ENCODE data around the gene DTWD1.
"Not testable (repeated sequence)": the region's sequence is repeated elsewhere in the genome, so short reads cannot be mapped to it uniquely, and the experiment has no call there.

DTWD1 gene

GRCh38 chr15:49620658-49621368 is at the start of gene DTWD1, which contains the start of gene FAM227B:
DTWD1 (plus strand) TSS chr15:49621048; CDS start chr15:49625168, 4,120 bp downstream.
FAM227B (minus strand) TSS chr15:49620818; CDS start chr15:49615171, 5,647 bp downstream.
- peak; percentile 92 for DNase-seq

DNA sequence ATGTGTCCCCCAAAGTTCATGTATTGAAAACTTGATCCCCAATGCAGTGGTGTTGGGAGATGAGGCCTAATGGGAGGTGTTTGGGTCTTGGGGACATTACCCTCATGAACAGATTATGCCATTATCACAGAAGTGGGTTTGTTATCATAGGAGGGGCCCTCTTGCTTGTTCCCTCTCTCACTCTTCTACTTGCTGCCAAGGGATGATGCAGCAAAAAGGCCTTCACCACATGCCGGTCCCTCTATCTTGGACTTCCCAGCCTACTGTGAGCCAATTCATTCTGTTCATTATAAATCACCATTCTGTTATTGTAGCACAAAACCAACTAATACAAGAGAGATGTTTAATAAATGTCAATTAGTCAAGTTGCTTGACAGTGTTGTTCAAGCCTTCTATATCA is 47.4 kb upstream of the DTWD1 start:
- DNase-seq = no peak

DNA sequence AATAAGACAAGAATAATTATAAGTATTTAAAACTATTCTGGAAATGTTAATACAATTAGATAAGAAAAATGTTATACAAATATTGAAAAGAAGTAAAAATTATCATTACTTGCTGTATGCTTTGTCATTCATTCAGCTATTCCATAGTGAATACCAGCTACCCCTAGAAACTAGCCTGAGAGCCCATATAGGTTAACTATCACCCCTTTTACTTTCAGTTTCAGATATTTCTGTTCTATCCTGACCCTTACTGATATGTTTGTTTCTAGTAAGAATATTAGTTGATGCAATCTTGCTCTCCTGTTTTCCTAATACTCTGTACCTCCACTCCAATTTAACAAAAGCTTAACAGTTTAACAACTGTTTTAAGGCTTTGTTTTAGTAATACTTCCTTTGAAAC is 31.8 kb upstream of the DTWD1 start:
- no peak for DNase-seq

DNA sequence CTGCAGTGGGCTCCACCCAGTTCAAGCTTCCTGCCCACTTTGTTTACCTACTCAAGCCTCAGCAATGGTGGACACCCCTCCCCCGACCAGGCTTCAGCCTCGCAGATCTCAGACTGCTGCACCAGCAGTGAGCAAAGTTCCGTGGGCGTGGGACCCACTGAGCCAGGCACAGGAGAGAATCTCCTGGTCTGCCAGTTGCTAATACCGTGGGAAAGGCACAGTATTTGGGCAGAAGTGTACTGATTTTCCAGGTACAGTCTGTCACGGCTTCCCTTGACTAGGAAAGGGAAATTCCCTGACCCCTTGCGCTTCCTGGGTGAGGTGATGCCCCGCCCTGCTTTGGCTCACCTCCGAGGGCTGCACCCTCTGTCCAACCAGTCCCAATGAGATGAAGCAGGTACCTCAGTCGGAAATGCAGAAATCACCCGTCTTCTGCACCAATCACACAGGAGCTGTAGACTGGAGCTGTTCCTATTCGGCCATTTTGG is 28.0 kb upstream of the DTWD1 start:
- DNase-seq = not testable (repeated sequence)

- DNase-seq = no peak
Measured at GRCh38 chr15:49604625-49605409, 16.0 kb upstream of the DTWD1 start.

- no peak for DNase-seq
Measured at GRCh38 chr15:49605588-49605987, 15.3 kb upstream of the DTWD1 start.

- no peak for DNase-seq
Measured at GRCh38 chr15:49606594-49606993, 14.3 kb upstream of the DTWD1 start.

DNA sequence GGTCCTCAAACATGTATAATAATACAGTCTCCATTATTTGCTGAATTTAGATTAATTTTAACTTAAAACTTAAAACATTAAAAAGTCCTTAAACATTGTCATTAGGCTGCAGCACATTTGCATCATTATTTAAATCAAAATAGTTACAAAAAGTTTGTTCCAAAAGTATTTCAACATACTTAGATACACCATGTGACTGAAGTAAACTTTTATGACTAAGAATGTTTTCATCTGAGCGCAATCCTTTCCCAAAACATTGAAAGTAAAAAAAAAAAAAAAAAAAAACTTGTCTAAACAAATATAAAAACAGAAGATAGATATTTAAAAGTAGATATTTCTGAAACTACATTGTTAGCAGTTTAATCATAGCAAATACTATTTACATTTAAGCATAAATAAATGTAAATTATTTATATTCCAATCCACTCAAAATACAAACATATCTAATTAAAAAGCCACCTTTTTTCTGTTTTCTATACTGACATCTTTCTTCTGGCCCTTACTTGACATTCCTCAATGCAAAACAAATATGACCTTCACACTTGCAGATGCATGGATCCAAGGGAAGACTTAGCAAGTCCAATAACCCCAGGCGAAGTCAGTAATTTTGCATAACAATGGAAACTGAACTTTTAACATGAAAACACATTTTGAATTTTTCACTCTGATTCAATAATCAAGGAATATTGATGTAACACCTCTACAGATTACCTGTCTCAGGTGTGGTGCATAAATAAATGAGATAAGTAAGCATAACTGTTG is 10.5 kb upstream of the DTWD1 start:
- DNase-seq = no peak

DNA sequence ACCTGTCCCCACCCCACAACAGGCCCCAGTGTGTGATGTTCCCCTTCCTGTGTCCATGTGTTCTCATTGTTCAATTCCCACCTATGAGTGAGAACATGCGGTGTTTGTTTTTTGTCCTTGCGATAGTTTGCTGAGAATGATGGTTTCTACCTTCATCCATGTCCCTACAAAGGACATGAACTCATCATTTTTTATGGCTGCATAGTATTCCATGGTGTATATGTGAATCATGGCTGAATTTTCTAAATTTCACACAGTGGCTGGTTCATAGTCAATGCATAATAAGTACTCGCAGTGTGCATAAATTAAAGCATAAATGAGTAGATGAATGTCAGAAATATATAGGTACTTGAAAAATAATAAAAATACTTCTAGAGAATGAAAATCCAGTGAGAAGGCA is 8.6 kb upstream of the DTWD1 start:
- not testable (repeated sequence) for DNase-seq

DNA sequence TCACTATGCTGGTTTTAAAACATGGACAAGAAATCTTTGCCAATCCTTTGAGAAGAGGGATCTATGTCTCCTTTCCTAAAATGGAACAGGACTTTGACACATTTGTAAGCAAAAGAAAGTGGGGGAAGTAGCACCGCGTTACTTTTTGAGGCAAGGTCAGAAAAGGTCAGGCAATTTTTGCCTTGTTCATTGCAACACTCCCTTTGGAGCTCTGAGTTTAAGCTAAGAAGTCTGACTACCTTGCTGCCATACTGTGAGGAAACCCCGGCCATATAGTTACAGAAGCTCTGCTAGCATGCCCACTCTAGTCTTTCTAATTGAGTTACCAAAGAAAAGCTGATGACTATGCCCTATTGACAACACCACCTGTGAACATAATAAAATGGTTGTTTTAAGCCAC is 1.6 kb upstream of the DTWD1 start:
- DNase-seq = no peak

- no peak for DNase-seq
Measured at GRCh38 chr15:49620199-49620598, 649 bp upstream of the DTWD1 start.

DNA sequence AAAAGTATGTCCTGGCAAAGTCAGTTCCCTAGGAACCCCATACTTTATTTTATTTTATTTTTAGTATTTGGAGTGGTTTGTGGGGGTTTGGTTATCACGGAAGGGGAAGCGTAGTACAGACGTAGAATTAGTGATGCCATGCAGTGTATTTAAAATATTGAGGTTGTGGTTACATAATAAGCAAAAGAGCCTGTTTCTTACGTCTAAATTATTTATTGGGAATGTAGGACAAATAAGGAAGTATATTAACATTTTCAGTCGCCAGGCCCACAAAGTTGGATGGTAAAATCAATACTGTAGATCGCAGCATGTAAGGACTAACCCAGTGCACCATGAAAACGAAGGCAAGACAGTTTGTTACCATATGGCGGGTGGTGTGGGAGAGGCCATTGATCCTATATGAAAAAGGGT is 558 bp downstream of the DTWD1 start:
- DNase-seq = no peak

- no peak for DNase-seq
Measured at GRCh38 chr15:49621887-49622286, 1.0 kb downstream of the DTWD1 start.

GRCh38 chr15:49622561-49622960 is 1.7 kb downstream of the DTWD1 start:
- DNase-seq = no peak

GRCh38 chr15:49624056-49624455 is 3.2 kb downstream of the DTWD1 start:
- DNase-seq = no peak

GRCh38 chr15:49625460-49626036 is 4.7 kb downstream of the DTWD1 start:
- no peak for DNase-seq

- DNase-seq = no peak
Measured at GRCh38 chr15:49627407-49627877, 6.6 kb downstream of the DTWD1 start.

- no peak for DNase-seq
Measured at GRCh38 chr15:49628379-49628778, 7.5 kb downstream of the DTWD1 start.

GRCh38 chr15:49637857-49638256 is 17.0 kb downstream of the DTWD1 start:
- DNase-seq = no peak

DNA sequence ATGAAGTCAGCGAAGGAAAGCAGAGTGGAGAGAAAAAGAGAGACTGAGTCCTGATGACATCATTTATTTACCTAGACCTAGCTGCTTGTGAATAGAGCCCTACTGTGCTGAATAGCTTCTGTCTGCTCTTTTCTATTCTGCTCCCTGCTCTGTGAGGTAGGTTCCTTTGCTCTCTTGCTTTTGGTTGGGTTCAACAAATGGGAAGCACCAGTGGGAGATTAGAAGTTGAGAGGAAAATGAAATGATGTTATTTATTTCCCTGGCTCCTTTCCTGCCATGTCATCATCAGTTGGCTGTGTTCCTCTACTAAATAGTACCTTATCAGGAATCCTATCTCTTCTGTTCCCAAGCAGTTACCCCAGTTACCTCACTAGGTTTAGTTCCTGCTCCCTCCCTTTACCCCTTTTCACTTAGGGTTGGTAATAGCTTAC is 23.5 kb downstream of the DTWD1 start:
- no peak for DNase-seq

GRCh38 chr15:49645277-49645676 is 24.4 kb downstream of the DTWD1 start:
- DNase-seq = no peak

DNA sequence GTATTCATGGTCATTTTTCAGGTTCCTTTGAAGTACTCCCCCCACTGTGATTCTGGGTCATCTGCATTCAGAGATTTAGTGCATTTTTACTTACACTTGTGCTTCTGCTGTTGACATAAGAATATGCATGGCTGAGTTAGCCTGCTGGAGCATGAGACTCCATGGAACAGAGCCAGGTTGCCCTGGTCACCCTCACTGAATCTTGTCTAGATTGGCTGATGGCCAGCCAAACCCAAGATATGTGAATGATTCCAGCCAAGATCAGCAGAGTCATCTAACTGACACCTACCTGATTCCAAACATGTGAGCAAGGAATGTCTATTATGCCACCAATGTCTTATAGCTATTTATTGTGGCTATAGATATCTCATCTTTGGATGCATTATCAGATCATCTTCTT is 25.1 kb downstream of the DTWD1 start:
- DNase-seq = no peak

DNA sequence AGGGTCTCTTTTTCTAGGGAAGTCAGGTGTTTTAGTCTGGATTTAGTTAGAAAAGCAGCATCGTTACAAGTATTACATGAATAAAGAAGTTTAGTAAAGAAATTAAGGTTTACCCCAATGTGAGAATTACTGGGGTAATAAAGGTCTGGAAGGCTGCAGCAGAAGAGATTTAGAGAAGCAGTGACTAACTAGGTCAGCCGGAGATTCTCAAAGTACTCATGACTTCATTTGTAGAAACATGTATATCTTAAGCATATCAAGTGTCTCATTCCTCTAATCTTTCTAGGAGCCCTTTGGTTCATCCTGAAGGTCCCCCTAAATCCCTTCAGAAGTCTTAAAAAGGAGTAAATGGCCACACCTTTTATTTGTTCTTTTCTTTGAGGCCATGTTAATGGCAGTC is 26.0 kb downstream of the DTWD1 start:
- DNase-seq = no peak
